HepG2 (cell line): ENCODE measurements around the gene CLDN16. TPM values are rescaled to one million over a fixed set of nuclear protein-coding genes. Genes with fewer than 3 reads are reported as not detected.

Source experiments
- ATAC-seq: fragments of 200-7000 bp; cut with Tn5 transposase; 3 replicates; pipeline ENCODE4 v1.9.1; 2020; ENCODE audit warnings: mild to moderate bottlenecking, moderate library complexity
- BruUV-seq: library from RNA; stranded (reverse); fragments of 400-500 nt; replicated peaks from 2 replicates; lab custom pipeline; 2021; lab: Mats Ljungman, UMichigan
- CTCF ChIA-PET: fragments of 300-600 bp; formaldehyde crosslinking; extraction: SDS; loops from one replicate; lab custom pipeline; 2021; ENCODE audit warnings: low total read pairs, inconsistent platforms, low intra/inter-chr PET ratio; lab: Yijun Ruan, JAX
- POLR2A ChIA-PET: fragments of 350-600 bp; sonication (Branson Sonifier 250); formaldehyde crosslinking; loops from one replicate; lab custom pipeline; 2020; ENCODE audit warnings: antibody characterized with exemption, inconsistent platforms; lab: Yijun Ruan, JAX
- DNase-seq: peaks from one replicate; pipeline ENCODE4 v3.0.0-alpha.2; 2015; ENCODE audit warnings: low spot score
- FAIRE-seq: peaks from 3 replicates; lab custom pipeline; 2011; peaks lifted over from hg19 to GRCh38; lab: Jason Lieb, UNC
- H2AFZ ChIP-seq: one replicate; pipeline ENCODE4 v1.6.1; 2011; ENCODE audit warnings: low read length, inconsistent platforms
- H3K27ac ChIP-seq: fragments of 300-600 bp; 3 replicates; pipeline ENCODE4 v1.8.0; 2011; ENCODE audit warnings: mixed run types, mild to moderate bottlenecking, mixed read lengths, low read length, inconsistent platforms; ENCODE audit not compliant: insufficient read depth; ENCODE audit errors: extremely low read length
- H3K27me3 ChIP-seq, 2 experiments: fragments of 200-600 bp in 1 of 2; 2 replicates in 1 of 2; 3 replicates in 1 of 2; pipeline versions ENCODE4 v1.6.0 to v1.8.0; 2011; ENCODE audit warnings: low read length in 2 of 2, mild to moderate bottlenecking in 2 of 2, moderate library complexity in 2 of 2, inconsistent platforms in 1 of 2; ENCODE audit not compliant: insufficient read depth in 2 of 2, control insufficient read depth in 1 of 2
- H3K36me3 ChIP-seq, 2 experiments: fragments of 200-600 bp in 1 of 2; replicated peaks in 1 of 2; 2 replicates in 1 of 2; 3 replicates in 1 of 2; pipeline versions ENCODE4 v1.5.1 to v1.8.0; 2011; ENCODE audit warnings: low read length in 2 of 2, inconsistent platforms in 1 of 2; ENCODE audit not compliant: insufficient read depth in 2 of 2, control insufficient read depth in 1 of 2
- H3K4me1 ChIP-seq: 2 replicates; pipeline ENCODE4 v1.5.1; 2012; ENCODE audit warnings: low read length, inconsistent platforms; ENCODE audit not compliant: insufficient read depth
- H3K4me2 ChIP-seq: 2 replicates; pipeline ENCODE4 v1.6.0; 2011; ENCODE audit warnings: low read depth, low read length, inconsistent platforms
- H3K4me3 ChIP-seq, 3 experiments: fragments of 200-600 bp in 1 of 3; sonication (generic), shearing (Covaris generic) in 1 of 3; replicated peaks in 1 of 3; 2 replicates each; pipeline ENCODE4 v1.5.1; 2011 to 2016; ENCODE audit warnings: low read length in 3 of 3, inconsistent platforms in 2 of 3, low read depth in 2 of 3, mild to moderate bottlenecking in 2 of 3, control low read depth in 1 of 3, mixed read lengths in 1 of 3; ENCODE audit not compliant: insufficient read depth in 1 of 3
- H3K79me2 ChIP-seq: one replicate; pipeline ENCODE4 v1.6.1; 2011; ENCODE audit warnings: low read length, inconsistent platforms; ENCODE audit not compliant: insufficient read depth
- H3K9ac ChIP-seq: 2 replicates; pipeline ENCODE4 v1.6.0; 2011; ENCODE audit warnings: mild to moderate bottlenecking, low read depth, low read length, inconsistent platforms; ENCODE audit not compliant: insufficient read depth
- H3K9me3 ChIP-seq: 2 replicates; pipeline ENCODE4 v1.5.1; 2012; ENCODE audit warnings: mild to moderate bottlenecking, low read length
- H4K20me1 ChIP-seq: 2 replicates; pipeline ENCODE4 v1.6.0; 2011; ENCODE audit warnings: inconsistent platforms, mild to moderate bottlenecking, low read length, moderate library complexity; ENCODE audit not compliant: insufficient read depth
- ADNP ChIP-seq: sonication (generic); formaldehyde crosslinking; IDR thresholded peaks from 2 replicates; pipeline ENCODE4 v1.4.0; 2020; ENCODE audit warnings: missing genetic modification reagents
- ATM ChIP-seq: fragments of 450-650 bp; IDR thresholded peaks from 2 replicates; pipeline ENCODE4 v1.7.1; 2017; ENCODE audit warnings: mild to moderate bottlenecking, borderline replicate concordance
- CCAR2 ChIP-seq: fragments of 200-400 bp; formaldehyde crosslinking; optimal IDR thresholded peaks from 2 replicates; pipeline ENCODE3; 2018; ENCODE audit warnings: low read depth, mild to moderate bottlenecking, low read length, moderate library complexity
- CEBPG ChIP-seq: IDR thresholded peaks from 2 replicates; pipeline ENCODE4 v1.6.1; 2016
- CENPBD1 ChIP-seq: sonication (generic); formaldehyde crosslinking; IDR thresholded peaks from 2 replicates; pipeline ENCODE4 v1.8.0; 2022; ENCODE audit warnings: missing genetic modification reagents, low read depth, mild to moderate bottlenecking, borderline replicate concordance
- GLI4 ChIP-seq: sonication (generic); formaldehyde crosslinking; IDR thresholded peaks from 2 replicates; pipeline ENCODE4 v1.5.1; 2020; ENCODE audit warnings: missing genetic modification reagents, mild to moderate bottlenecking, moderate library complexity, borderline replicate concordance
- GTF3A ChIP-seq: sonication (generic); formaldehyde crosslinking; conservative IDR thresholded peaks from 2 replicates; pipeline ENCODE4 v1.4.0; 2020; ENCODE audit warnings: mild to moderate bottlenecking, missing genetic modification reagents
- HIC2 ChIP-seq: sonication (generic); formaldehyde crosslinking; IDR thresholded peaks from 2 replicates; pipeline ENCODE4 v1.9.0; 2022; ENCODE audit warnings: low read depth, missing genetic modification reagents
- NR2C2 ChIP-seq: sonication (generic); formaldehyde crosslinking; IDR thresholded peaks from 2 replicates; pipeline ENCODE4 v1.4.0; 2020; ENCODE audit warnings: missing genetic modification reagents, mild to moderate bottlenecking, moderate library complexity, borderline replicate concordance
- PAWR ChIP-seq: sonication (generic); formaldehyde crosslinking; IDR thresholded peaks from 2 replicates; pipeline ENCODE4 v1.4.0; 2020; ENCODE audit warnings: missing genetic modification reagents, mild to moderate bottlenecking, borderline replicate concordance
- POLR2AphosphoS5 ChIP-seq: IDR thresholded peaks from 2 replicates; pipeline ENCODE4 v1.6.1; 2012; ENCODE audit warnings: low read depth, low read length
- SAP130 ChIP-seq: IDR thresholded peaks from 2 replicates; pipeline ENCODE4 v1.6.1; 2016; ENCODE audit warnings: low read depth
- SRSF9 ChIP-seq: fragments of 200-400 bp; formaldehyde crosslinking; IDR thresholded peaks from 2 replicates; pipeline ENCODE4 v1.6.1; 2018; ENCODE audit warnings: borderline replicate concordance, mild to moderate bottlenecking, low read depth, low read length; ENCODE audit not compliant: insufficient read depth, poor library complexity, severe bottlenecking
- TFE3 ChIP-seq: IDR thresholded peaks from 2 replicates; pipeline ENCODE4 v1.6.1; 2016
- TRAFD1 ChIP-seq: sonication (generic); formaldehyde crosslinking; IDR thresholded peaks from 2 replicates; pipeline ENCODE4 v1.5.1; 2020; ENCODE audit warnings: missing genetic modification reagents, mild to moderate bottlenecking, borderline replicate concordance
- TRIM22 ChIP-seq: fragments of 450-650 bp; IDR thresholded peaks from 2 replicates; pipeline ENCODE4 v1.6.1; 2017
- ZFP36L1 ChIP-seq: sonication (generic); formaldehyde crosslinking; IDR thresholded peaks from 2 replicates; pipeline ENCODE4 v1.8.0; 2022; ENCODE audit warnings: mild to moderate bottlenecking, missing genetic modification reagents, moderate library complexity
- ZKSCAN8 ChIP-seq: IDR thresholded peaks from 2 replicates; pipeline ENCODE4 v1.6.1; 2016; ENCODE audit warnings: borderline replicate concordance, missing genetic modification reagents, missing compliant biosample characterization
- ZNF317 ChIP-seq: sonication (generic); formaldehyde crosslinking; IDR thresholded peaks from 2 replicates; pipeline ENCODE4 v1.5.0; 2020; ENCODE audit warnings: mild to moderate bottlenecking, missing genetic modification reagents
- WGBS: methylation state at CpG from one replicate; pipeline ENCODE4 v1.1.6; 2017; ENCODE audit warnings: low lambda C conversion rate; 5-methylcytosine and 5-hydroxymethylcytosine counted together
- in situ Hi-C: cut with HindIII; loops from 2 replicates; pipeline ENCODE4 v1.10.0; 2017; ENCODE audit warnings: low pct_unique_long_range_greater_than_20kb; ENCODE audit not compliant: extremely low pct_ligation_motif_present
- intact Hi-C: fragments of 100-400 bp; cut with micrococcal nuclease; formaldehyde crosslinking; loops from one replicate; pipeline ENCODE4 v1.10.0; 2022; ENCODE audit not compliant: unreplicated experiment
- polyA plus RNA-seq, 8 experiments: library from polyadenylated mRNA; depleted of rRNA in 3 of 8; stranded (reverse) in 7 of 8; unstranded in 1 of 8; fragments of >200 nt; fragmentation: Illumina TruSeq in 4 of 8; extraction: Trizol in 4 of 8; gene quantifications; 2 replicates each; pipeline versions ENCODE4 v1.2.1 to v1.2.3, GENCODE V29; 2011 to 2016; ENCODE audit warnings: low read depth in 4 of 8, missing spikeins in 1 of 8, mixed read lengths in 1 of 8; ENCODE audit not compliant: insufficient read depth in 1 of 8
- total RNA-seq, 5 experiments: library from RNA; depleted of rRNA; stranded (reverse); fragments of >200 nt; fragmentation: Illumina TruSeq; extraction: Trizol; gene quantifications; 2 replicates each; pipeline ENCODE4 v1.2.3, GENCODE V29; 2016; ENCODE audit warnings: low read depth in 1 of 5

Gene CLDN16
- total and polyA plus RNA-seq, 2 of the 13 experiments (the other 11 are each of a cell fraction or from before 2014, with no cell fraction given) = 0.13 to 0.24 TPM

GRCh38 chr3:190444576-190445145, 56.7 kb downstream of the CLDN16 start:
- no peak for DNase-seq
- POLR2A ChIA-PET = no interaction called here
- Histone ChIP-seq H3K36me3 (no peaks in the 10 kb centered on the region), H3K4me2 (no peak overlapping the region), H3K4me3 (no peak overlapping the region), H3K9ac (no peak overlapping the region), H3K27me3 (no peaks in the 10 kb centered on the region), H3K79me2 (no peaks in the 10 kb centered on the region), H3K9me3 (no peaks in the 10 kb centered on the region), H3K27ac (no peak overlapping the region), H3K4me1 (peaks cover 19% of the 10 kb centered on the region), H2AFZ (no peak overlapping the region), H4K20me1 (no peaks in the 10 kb centered on the region)
- intact Hi-C loops = loop anchor here (5.0 kb wide), 2 partner anchors 253 to 482 kb away; no protein-coding TSS in a partner anchor
- BruUV-seq = no TSS peak
- CTCF ChIA-PET = no interaction called here
- no peak for ATAC-seq
- WGBS = 75% methylated on average over 3 of the region's 3 CpGs
- no peak for FAIRE-seq
- in situ Hi-C loops = no loop called here
- no peak for TF ChIP-seq ZKSCAN8 (CRISPR knock-in tag)
- no peak for TF ChIP-seq GLI4 (CRISPR knock-in tag)
- no peak for TF ChIP-seq TRAFD1 (CRISPR knock-in tag)
- TF ChIP-seq PAWR (CRISPR knock-in tag) = no peak
- no peak for TF ChIP-seq CCAR2
- no peak for TF ChIP-seq ATM
- TF ChIP-seq NR2C2 (CRISPR knock-in tag) = no peak
- TF ChIP-seq ZNF317 (CRISPR knock-in tag) = no peak
- no peak for TF ChIP-seq CEBPG (CRISPR knock-in tag)
- no peak for TF ChIP-seq TRIM22
- no peak for TF ChIP-seq GTF3A (CRISPR knock-in tag)
- TF ChIP-seq SRSF9 = no peak
- TF ChIP-seq ZFP36L1 = no peak
- TF ChIP-seq POLR2AphosphoS5 = no peak
- TF ChIP-seq ADNP (CRISPR knock-in tag) = no peak
- TF ChIP-seq HIC2 (CRISPR knock-in tag) = no peak
- TF ChIP-seq SAP130 (CRISPR knock-in tag) = no peak
- TF ChIP-seq TFE3 (CRISPR knock-in tag) = no peak
- no peak for TF ChIP-seq CENPBD1 (CRISPR knock-in tag)
